H1 (cell line): ENCODE data around the gene SAMD7. TPM values are rescaled to one million over a fixed set of nuclear protein-coding genes. Genes with fewer than 3 reads are reported as not detected.

Experiments used
- CTCF ChIA-PET: fragments of 300-600 bp; sonication (Branson Sonifier 250); formaldehyde crosslinking; loops from one replicate; lab custom pipeline; 2021; ENCODE audit not compliant: partially characterized antibody; lab: Charles Lee
- POLR2A ChIA-PET: fragments of 300-600 bp; sonication (Branson Sonifier 250); formaldehyde crosslinking; loops from one replicate; lab custom pipeline; 2021; ENCODE audit warnings: inconsistent platforms; ENCODE audit not compliant: partially characterized antibody; lab: Charles Lee
- DNase-seq, 2 experiments: peaks; one replicate each; pipeline versions ENCODE4 v3.0.0 to v3.0.0-alpha.2; 2010 to 2022; ENCODE audit warnings: low spot score in 2 of 2, low read depth in 1 of 2, mixed read lengths in 1 of 2
- FAIRE-seq: peaks from 2 replicates; lab custom pipeline; 2011; peaks lifted over from hg19 to GRCh38; lab: Jason Lieb, UNC
- H2AFZ ChIP-seq: 2 replicates; pipeline ENCODE4 v1.8.1; 2012; ENCODE audit warnings: low read length, inconsistent platforms
- H2AK5ac ChIP-seq: 2 replicates; pipeline ENCODE4 v1.6.1; 2013; ENCODE audit warnings: low read depth, low read length
- H2BK120ac ChIP-seq: replicated peaks from 2 replicates; pipeline ENCODE3; 2013; ENCODE audit warnings: low read depth, low read length, inconsistent platforms
- H2BK12ac ChIP-seq: 2 replicates; pipeline ENCODE4 v1.6.1; 2013; ENCODE audit warnings: low read depth, low read length
- H2BK15ac ChIP-seq: 2 replicates; pipeline ENCODE4 v1.6.1; 2013; ENCODE audit warnings: low read length
- H2BK20ac ChIP-seq: 2 replicates; pipeline ENCODE4 v1.6.1; 2013; ENCODE audit warnings: low read length
- H2BK5ac ChIP-seq: 2 replicates; pipeline ENCODE4 v1.6.1; 2013; ENCODE audit warnings: low read depth, low read length
- H3K14ac ChIP-seq: 2 replicates; pipeline ENCODE4 v1.6.1; 2013; ENCODE audit warnings: inconsistent platforms; ENCODE audit not compliant: insufficient read length
- H3K18ac ChIP-seq: 2 replicates; pipeline ENCODE4 v1.6.1; 2013; ENCODE audit warnings: low read length; ENCODE audit errors: extremely low read depth
- H3K23ac ChIP-seq: 2 replicates; pipeline ENCODE4 v1.6.1; 2013; ENCODE audit warnings: inconsistent platforms; ENCODE audit not compliant: insufficient read length
- H3K23me2 ChIP-seq: 2 replicates; pipeline ENCODE4 v1.6.1; 2013; ENCODE audit warnings: low read depth, low read length
- H3K27ac ChIP-seq: 2 replicates; pipeline ENCODE4 v1.6.1; 2011; ENCODE audit warnings: low read depth, low read length, inconsistent platforms
- H3K27me3 ChIP-seq, 4 experiments: replicated peaks in 1 of 4; 1 replicate in 1 of 4; 2 replicates in 3 of 4; pipeline versions ENCODE4 v1.6.1 to v1.8.1; 2011 to 2013; ENCODE audit warnings: low read length in 3 of 4, mild to moderate bottlenecking in 3 of 4, inconsistent platforms in 2 of 4, mixed read lengths in 2 of 4, moderate library complexity in 1 of 4; ENCODE audit not compliant: control insufficient read depth in 3 of 4, insufficient read depth in 3 of 4; ENCODE audit errors: extremely low read depth in 1 of 4
- H3K36me3 ChIP-seq, 4 experiments: 2 replicates each; pipeline versions ENCODE4 v1.6.1 to v1.8.1; 2011 to 2013; ENCODE audit warnings: mild to moderate bottlenecking in 4 of 4, low read length in 3 of 4, moderate library complexity in 2 of 4, control low read depth in 1 of 4, inconsistent platforms in 1 of 4; ENCODE audit not compliant: insufficient read depth in 4 of 4, control insufficient read depth in 2 of 4
- H3K4ac ChIP-seq: replicated peaks from 2 replicates; pipeline ENCODE3; 2013; ENCODE audit warnings: low read length, low read depth, mixed read lengths, inconsistent platforms; ENCODE audit not compliant: insufficient read length
- H3K4me1 ChIP-seq, 4 experiments: replicated peaks in 1 of 4; 1 replicate in 1 of 4; 2 replicates in 3 of 4; pipeline versions ENCODE4 v1.6.1 to v1.8.1; 2011 to 2013; ENCODE audit warnings: low read length in 3 of 4, inconsistent platforms in 2 of 4, mixed read lengths in 1 of 4; ENCODE audit not compliant: insufficient read depth in 4 of 4, control insufficient read depth in 3 of 4
- H3K4me2 ChIP-seq, 2 experiments: 2 replicates each; pipeline versions ENCODE4 v1.6.1 to v1.8.1; 2011 to 2013; ENCODE audit warnings: low read depth in 2 of 2, low read length in 2 of 2, control low read depth in 1 of 2, inconsistent platforms in 1 of 2, mild to moderate bottlenecking in 1 of 2; ENCODE audit not compliant: insufficient read depth in 1 of 2
- H3K4me3 ChIP-seq, 4 experiments: fragments of 200-600, 300-600 bp in 1 of 4; sonication (generic), shearing (Covaris generic), sonication (Bioruptor Twin) in 1 of 4; 2 replicates each; pipeline versions ENCODE4 v1.5.1 to v1.8.1; 2011 to 2016; ENCODE audit warnings: low read length in 4 of 4, low read depth in 3 of 4, control low read depth in 2 of 4, inconsistent platforms in 2 of 4, mild to moderate bottlenecking in 2 of 4, mixed read lengths in 1 of 4, moderate library complexity in 1 of 4; ENCODE audit not compliant: insufficient read depth in 2 of 4; ENCODE audit errors: extremely low read depth in 1 of 4
- H3K56ac ChIP-seq: replicated peaks from 2 replicates; pipeline ENCODE3; 2013; ENCODE audit warnings: low read depth, mild to moderate bottlenecking, mixed read lengths, low read length, inconsistent platforms; ENCODE audit not compliant: insufficient read length
- H3K79me1 ChIP-seq: 2 replicates; pipeline ENCODE4 v1.6.1; 2013; ENCODE audit warnings: low read depth, low read length, control low read depth
- H3K79me2 ChIP-seq, 2 experiments: 2 replicates each; pipeline versions ENCODE4 v1.6.1 to v1.8.1; 2012 to 2013; ENCODE audit warnings: low read length in 2 of 2, mild to moderate bottlenecking in 2 of 2, inconsistent platforms in 1 of 2; ENCODE audit not compliant: insufficient read depth in 2 of 2, control insufficient read depth in 1 of 2
- H3K9ac ChIP-seq, 4 experiments: replicated peaks in 1 of 4; 1 replicate in 1 of 4; 2 replicates in 3 of 4; pipeline versions ENCODE4 v1.6.1 to v1.8.1; 2011 to 2013; ENCODE audit warnings: low read depth in 3 of 4, low read length in 3 of 4, control low read depth in 2 of 4, mild to moderate bottlenecking in 2 of 4, moderate library complexity in 2 of 4, inconsistent platforms in 1 of 4; ENCODE audit errors: extremely low read depth in 1 of 4
- H3K9me3 ChIP-seq, 2 experiments: 2 replicates each; pipeline versions ENCODE4 v1.6.1 to v1.8.1; 2012 to 2013; ENCODE audit warnings: mild to moderate bottlenecking in 2 of 2, moderate library complexity in 2 of 2, control low read depth in 1 of 2, inconsistent platforms in 1 of 2, low read depth in 1 of 2, low read length in 1 of 2, mixed read lengths in 1 of 2; ENCODE audit not compliant: insufficient read depth in 2 of 2
- H4K20me1 ChIP-seq, 2 experiments: replicated peaks in 1 of 2; 2 replicates each; pipeline versions ENCODE3 to v1.8.1; 2011 to 2013; ENCODE audit warnings: inconsistent platforms in 2 of 2, low read length in 2 of 2, mild to moderate bottlenecking in 1 of 2; ENCODE audit not compliant: insufficient read depth in 2 of 2, control insufficient read depth in 1 of 2
- H4K5ac ChIP-seq: 2 replicates; pipeline ENCODE4 v1.6.1; 2013; ENCODE audit warnings: low read length, low read depth, mixed read lengths, inconsistent platforms; ENCODE audit not compliant: insufficient read length
- H4K8ac ChIP-seq: 2 replicates; pipeline ENCODE4 v1.8.0; 2013; ENCODE audit warnings: mild to moderate bottlenecking, moderate library complexity, low read length, inconsistent platforms; ENCODE audit not compliant: insufficient read depth; ENCODE audit errors: extremely low read depth
- H4K91ac ChIP-seq: replicated peaks from 2 replicates; pipeline ENCODE3; 2013; ENCODE audit warnings: low read length, mixed read lengths, inconsistent platforms; ENCODE audit not compliant: insufficient read length
- CEBPB ChIP-seq: IDR thresholded peaks from 2 replicates; pipeline ENCODE4 v1.6.1; 2012; ENCODE audit warnings: low read depth, low read length
- FOSL1 ChIP-seq: IDR thresholded peaks from 2 replicates; pipeline ENCODE4 v1.6.1; 2011; ENCODE audit warnings: mild to moderate bottlenecking, low read depth, low read length, moderate library complexity; ENCODE audit not compliant: insufficient read depth
- SIN3A ChIP-seq, 2 experiments: IDR thresholded peaks in 1 of 2; conservative IDR thresholded peaks in 1 of 2; 2 replicates each; pipeline ENCODE4 v1.6.1; 2011 to 2012; ENCODE audit warnings: low read length in 2 of 2, improper control_type of control experiment in 1 of 2, low read depth in 1 of 2, mild to moderate bottlenecking in 1 of 2
- TEAD4 ChIP-seq: IDR thresholded peaks from 2 replicates; pipeline ENCODE4 v1.6.1; 2012; ENCODE audit warnings: low read depth, low read length, inconsistent platforms, mixed read lengths
- WGBS, 2 experiments: shearing (Covaris generic) in 1 of 2; methylation state at CpG; one replicate each; pipeline versions ENCODE4 v1.1.6 to v1.1.7; 2013 to 2015; ENCODE audit warnings: low lambda C conversion rate in 2 of 2, mixed read lengths in 2 of 2, inconsistent platforms in 1 of 2, low coverage in 1 of 2, missing lambda C conversion rate in 1 of 2; ENCODE audit not compliant: insufficient replicate concordance in 2 of 2, insufficient coverage in 1 of 2, insufficient read length in 1 of 2; ENCODE audit errors: extremely low coverage in 1 of 2, missing lambda C conversion rate in 1 of 2; 5-methylcytosine and 5-hydroxymethylcytosine counted together
- polyA plus RNA-seq, 7 experiments: library from polyadenylated mRNA; depleted of rRNA in 3 of 7; stranded (reverse) in 5 of 7; unstranded in 2 of 7; fragments of >200 nt in 5 of 7; fragments of 200-250 nt in 2 of 7; gene quantifications; 1 replicate in 5 of 7; 2 replicates in 1 of 7; 4 replicates in 1 of 7; pipeline versions ENCODE4 v1.2.1 to v1.2.3, GENCODE V29; 2011 to 2013; ENCODE audit warnings: missing spikeins in 2 of 7, mixed read lengths in 2 of 7
- total RNA-seq: library from RNA; stranded (reverse); fragmentation: NEBNext Ultra II Directional; extraction: Animal tissue kit (Norgen Biotek cat#: 25700); gene quantifications from 2 replicates; pipeline ENCODE4 v1.2.1, GENCODE V29; 2021

Gene SAMD7
- total and polyA plus RNA-seq, 2 of the 8 experiments (the other 6 are each of a cell fraction or from before 2014, with no cell fraction given): not detected

- H3K9me3 ChIP-seq: no peaks in the 10 kb centered on the region
- no peak overlapping the region for H2AK5ac ChIP-seq
- H4K5ac ChIP-seq: no peak overlapping the region
- WGBS, 2 experiments: 85% methylated on average over 1 of the region's 1 CpG; no CpG with 5 or more reads in 1 of the 2 experiments
- H3K27ac ChIP-seq: no peak overlapping the region
- no peak overlapping the region for H2AFZ ChIP-seq
- H3K79me1 ChIP-seq: peaks cover 3% of the 10 kb centered on the region; the same call in 1 of the 2 replicates
- H4K91ac ChIP-seq: no peak overlapping the region
- H2BK20ac ChIP-seq: no peak overlapping the region
- peaks cover 0 to 8% (median 1%) of the 10 kb centered on the region in 4 experiments; a peak in 2 of 7 replicates for H3K4me1 ChIP-seq
- H3K4ac ChIP-seq: no peak overlapping the region
- no peak overlapping the region for H2BK15ac ChIP-seq
- peaks cover 17 to 82% of the 10 kb centered on the region in 2 experiments for H3K79me2 ChIP-seq
- no peak overlapping the region for H2BK120ac ChIP-seq
- H3K56ac ChIP-seq: no peak overlapping the region
- FAIRE-seq (no peak), DNase-seq (no peak)
- no peak overlapping the region for H4K8ac ChIP-seq
- no peak overlapping the region for H3K14ac ChIP-seq
- no peak overlapping the region for H3K18ac ChIP-seq
- no peak overlapping the region for H2BK5ac ChIP-seq
- TF ChIP-seq SIN3A (conservative IDR thresholded peaks at IDR 0.05 in 1 of 2, IDR thresholded peaks at IDR 0.05 in 1 of 2; ENCODE audit: low read depth in 1 of 2, low read length in 2 of 2) (no peak), CEBPB (no peak), FOSL1 (no peak), TEAD4 (0 out of 2 replicates have a peak, but pooled peaks have one; percentile 28)
- peaks cover 0 to 20% (median 2%) of the 10 kb centered on the region in 4 experiments; a peak in 5 of 8 replicates for H3K36me3 ChIP-seq
- H3K4me3 ChIP-seq: no peak overlapping the region
- H2BK12ac ChIP-seq: no peak overlapping the region
- peaks cover 7% of the 10 kb centered on the region for H3K23me2 ChIP-seq
- POLR2A ChIA-PET: no interaction called here
- CTCF ChIA-PET: interaction anchor here (1.4 kb wide), 1 partner anchor 51 kb away, joined by 3 read pairs; no protein-coding TSS in a partner anchor
- H3K9ac ChIP-seq: no peak overlapping the region
- H4K20me1 ChIP-seq: peaks cover 8% of the 10 kb centered on the region in 2 experiments
- H3K4me2 ChIP-seq: no peak overlapping the region
- H3K27me3 ChIP-seq: no peaks in the 10 kb centered on the region
- H3K23ac ChIP-seq: no peak overlapping the region
These were observed 59.5 kb downstream of the SAMD7 start for GRCh38 chr3:169970847-169971246.
